HepG2 (cell line): ENCODE measurements around the gene YY1.

Experiments
- ATF7 ChIP-seq, 2 experiments: fragments of 450-650 bp in 1 of 2; sonication (generic) in 1 of 2; formaldehyde crosslinking in 1 of 2; IDR thresholded peaks; 2 replicates each; pipeline versions ENCODE4 v1.4.0 to v1.6.1; 2016 to 2020; ENCODE audit warnings: antibody characterized with exemption in 1 of 2, mild to moderate bottlenecking in 1 of 2, missing genetic modification reagents in 1 of 2
- BORCS8-MEF2B ChIP-seq: sonication (generic); formaldehyde crosslinking; IDR thresholded peaks from 2 replicates; pipeline ENCODE4 v1.8.0; 2022; ENCODE audit warnings: mild to moderate bottlenecking, missing genetic modification reagents
- CTCF ChIP-seq: sonication (generic); formaldehyde crosslinking; IDR thresholded peaks from 2 replicates; pipeline ENCODE4 v1.5.0; 2020; ENCODE audit warnings: mild to moderate bottlenecking, missing genetic modification reagents, moderate library complexity
- FOXM1 ChIP-seq: sonication (generic); formaldehyde crosslinking; IDR thresholded peaks from 2 replicates; pipeline ENCODE4 v1.5.0; 2020; ENCODE audit warnings: missing genetic modification reagents
- GATAD1 ChIP-seq: IDR thresholded peaks from 2 replicates; pipeline ENCODE4 v1.6.1; 2016; ENCODE audit warnings: missing genetic modification reagents, missing compliant biosample characterization
- KDM6A ChIP-seq: IDR thresholded peaks from 2 replicates; pipeline ENCODE4 v1.6.1; 2016; ENCODE audit warnings: low read depth
- NFYB ChIP-seq: sonication (generic); formaldehyde crosslinking; IDR thresholded peaks from 2 replicates; pipeline ENCODE4 v1.4.0; 2020; ENCODE audit warnings: missing genetic modification reagents
- PBX2 ChIP-seq: IDR thresholded peaks from 2 replicates; pipeline ENCODE4 v1.6.1; 2016; ENCODE audit warnings: control low read depth
- POLR2A ChIP-seq, 2 experiments: IDR thresholded peaks; 2 replicates each; pipeline ENCODE4 v1.6.1; 2011; ENCODE audit warnings: low read depth in 2 of 2, low read length in 2 of 2, mild to moderate bottlenecking in 1 of 2, moderate library complexity in 1 of 2; ENCODE audit not compliant: insufficient read depth in 1 of 2
- POLR2AphosphoS2 ChIP-seq: IDR thresholded peaks from 2 replicates; pipeline ENCODE4 v1.6.1; 2011; ENCODE audit warnings: low read depth, low read length, improper control_type of control experiment
- ZNF737 ChIP-seq: sonication (generic); formaldehyde crosslinking; IDR thresholded peaks from 2 replicates; pipeline ENCODE4 v1.5.0; 2020; ENCODE audit warnings: missing genetic modification reagents, mild to moderate bottlenecking, borderline replicate concordance
- ZNF740 ChIP-seq: sonication (generic); formaldehyde crosslinking; IDR thresholded peaks from 2 replicates; pipeline ENCODE4 v1.4.0; 2020; ENCODE audit warnings: missing genetic modification reagents

GRCh38 chr14:100298551-100299237, 59.8 kb downstream of the YY1 start:
- no peak for TF ChIP-seq CTCF (CRISPR knock-in tag)
- TF ChIP-seq FOXM1 (CRISPR knock-in tag): no peak
- TF ChIP-seq ZNF737 (CRISPR knock-in tag): no peak
- TF ChIP-seq BORCS8-MEF2B (CRISPR knock-in tag): no peak
- no peak for TF ChIP-seq ATF7 (IDR thresholded peaks at IDR 0.05)
- TF ChIP-seq ATF7 (CRISPR knock-in tag; IDR thresholded peaks at IDR 0.05): no peak
- TF ChIP-seq KDM6A (CRISPR knock-in tag): no peak
- TF ChIP-seq POLR2AphosphoS2: no peak
- TF ChIP-seq POLR2A (IDR thresholded peaks at IDR 0.05; ENCODE audit: insufficient read depth in 1 of 2, low read depth in 2 of 2, low read length in 2 of 2): no peak
- TF ChIP-seq PBX2 (CRISPR knock-in tag): no peak
- TF ChIP-seq ZNF740: no peak
- no peak for TF ChIP-seq NFYB (CRISPR knock-in tag)
- no peak for TF ChIP-seq GATAD1 (CRISPR knock-in tag)
